Colon (tissue), 2 donors: ENCODE measurements around the gene SCFD2.
"Not testable (repeated sequence)": the region's sequence is repeated elsewhere in the genome, so short reads cannot be mapped to it uniquely, and the experiment has no call there.

Experiments
- FAIRE-seq: peaks from 2 replicates; lab custom pipeline; 2012; peaks lifted over from hg19 to GRCh38; lab: Jason Lieb, UNC
- donor health status: control.
- donor health status: control.

SCFD2 gene

DNA sequence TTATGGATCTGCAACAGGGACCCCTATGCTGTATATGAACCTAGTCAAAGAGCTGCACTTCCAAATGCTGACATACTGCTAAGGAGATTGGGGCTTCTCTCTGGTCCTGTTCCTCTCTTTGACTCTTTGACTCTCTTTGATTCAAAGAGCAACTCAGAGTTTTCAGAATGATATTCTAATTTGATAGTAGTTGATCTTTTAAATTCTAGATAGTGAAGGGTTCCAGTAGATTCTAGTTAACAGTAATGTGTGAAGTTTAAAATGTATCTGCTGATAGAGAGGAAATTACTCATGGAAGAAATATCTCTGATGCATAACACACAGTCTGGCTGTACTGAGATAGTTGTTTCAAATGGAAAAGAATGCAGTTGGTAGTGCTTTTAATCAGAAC lies 264.7 kb downstream of the SCFD2 start:
- no peak for FAIRE-seq

DNA sequence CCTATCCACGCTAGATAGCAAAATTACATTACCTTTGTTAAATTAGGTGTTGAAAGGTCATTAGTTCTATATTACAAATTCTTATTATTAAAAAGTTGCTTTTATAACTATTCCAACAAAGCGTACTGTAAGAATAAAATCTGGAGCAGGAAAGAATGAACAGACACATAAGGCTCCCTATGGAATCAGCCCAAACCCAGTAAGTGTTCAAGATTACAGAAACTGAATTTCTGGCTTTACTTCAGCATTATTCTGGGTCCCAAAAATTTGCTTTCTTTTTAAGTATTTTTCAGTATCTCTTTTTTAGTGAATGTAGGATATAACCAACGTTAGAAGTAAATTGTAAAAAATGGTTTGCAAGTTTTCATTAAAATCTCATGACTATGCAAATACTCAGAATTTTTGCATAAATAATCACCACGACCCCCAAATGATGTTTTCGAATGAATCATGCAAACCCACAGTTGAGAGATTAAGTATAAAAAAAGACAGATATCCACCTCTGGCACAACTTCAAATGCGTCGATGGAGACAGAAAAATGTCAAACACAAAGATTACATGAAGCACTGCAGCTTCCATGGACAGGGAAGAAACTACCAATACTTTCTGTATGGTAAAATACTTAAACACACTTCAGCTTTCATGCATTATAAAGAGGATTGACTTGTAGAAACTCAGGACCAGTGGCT lies 265.2 kb downstream of the SCFD2 start:
- FAIRE-seq: no peak

DNA sequence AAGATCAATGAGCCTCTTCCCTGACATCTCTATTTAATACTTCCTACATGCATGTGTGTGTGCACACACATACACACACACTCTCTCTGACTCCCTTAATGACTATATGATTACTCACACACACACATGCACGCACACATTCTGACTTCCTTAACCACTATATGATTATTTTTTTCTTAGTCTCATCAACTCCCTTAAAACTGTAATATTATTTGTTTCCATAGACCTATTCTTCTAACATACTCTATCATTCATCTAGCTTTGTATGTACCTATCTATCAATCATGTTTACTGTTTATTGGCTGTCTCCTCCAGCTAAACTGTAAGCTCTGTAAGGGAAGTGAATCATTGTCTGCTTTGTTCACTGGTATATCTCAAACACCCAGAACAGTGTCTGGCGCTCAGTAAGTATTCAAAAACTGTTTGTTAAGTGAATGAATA lies 267.2 kb downstream of the SCFD2 start:
- FAIRE-seq: no peak

DNA sequence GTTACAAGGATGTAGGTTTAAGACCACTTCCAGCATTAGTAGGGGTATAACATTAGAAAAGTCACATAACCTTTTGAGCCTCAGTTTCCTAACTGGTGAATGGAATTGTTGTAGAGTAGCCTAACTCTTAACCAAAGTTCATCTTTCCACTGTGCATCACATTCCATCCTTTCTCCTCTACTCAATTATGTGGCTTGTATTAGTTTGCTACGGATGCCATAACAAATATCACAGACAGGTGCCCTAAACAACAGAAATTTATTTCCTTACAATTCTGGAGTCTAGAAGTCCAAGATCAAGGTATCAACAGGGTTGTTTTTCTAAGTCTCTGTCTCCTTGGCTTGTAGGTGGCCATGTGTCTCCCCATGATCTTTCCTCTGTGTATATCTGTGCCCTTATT lies 271.8 kb downstream of the SCFD2 start:
- no peak for FAIRE-seq

DNA sequence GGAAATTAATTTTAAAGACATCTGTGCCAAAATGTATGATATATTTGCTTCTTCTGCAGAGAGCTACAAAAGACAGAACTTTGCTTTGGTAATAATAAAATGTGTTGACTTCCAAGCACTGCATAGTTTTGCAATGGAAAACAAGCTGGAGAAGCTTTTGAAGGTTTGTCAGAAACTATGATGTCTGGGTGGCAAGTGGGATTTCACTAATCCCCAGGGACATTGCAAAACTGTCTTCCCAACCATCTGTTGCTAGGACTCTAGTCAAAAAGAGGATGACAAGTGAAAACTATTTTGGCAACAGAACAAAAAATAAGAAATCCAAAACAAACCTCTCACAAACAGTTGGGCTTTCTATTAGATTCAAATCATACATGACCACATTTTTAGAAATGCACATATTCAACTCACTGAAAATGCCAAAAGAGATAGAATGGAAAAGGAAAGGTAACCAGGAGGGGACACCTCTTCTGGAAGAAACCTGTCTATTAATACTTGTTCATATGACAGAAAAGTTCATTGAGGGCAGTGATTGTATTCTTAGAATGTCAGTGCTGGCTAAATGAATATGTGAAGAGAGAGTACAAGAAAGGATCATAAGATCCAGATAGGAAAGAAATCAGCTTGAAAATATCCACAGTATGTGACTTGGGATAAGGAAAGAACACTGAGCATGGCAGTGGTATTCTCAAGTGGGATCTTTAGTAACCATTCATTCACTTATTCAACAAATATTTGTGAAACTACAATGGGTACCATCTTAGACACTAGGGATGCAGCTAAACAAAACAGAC lies 275.7 kb downstream of the SCFD2 start:
- no peak for FAIRE-seq

DNA sequence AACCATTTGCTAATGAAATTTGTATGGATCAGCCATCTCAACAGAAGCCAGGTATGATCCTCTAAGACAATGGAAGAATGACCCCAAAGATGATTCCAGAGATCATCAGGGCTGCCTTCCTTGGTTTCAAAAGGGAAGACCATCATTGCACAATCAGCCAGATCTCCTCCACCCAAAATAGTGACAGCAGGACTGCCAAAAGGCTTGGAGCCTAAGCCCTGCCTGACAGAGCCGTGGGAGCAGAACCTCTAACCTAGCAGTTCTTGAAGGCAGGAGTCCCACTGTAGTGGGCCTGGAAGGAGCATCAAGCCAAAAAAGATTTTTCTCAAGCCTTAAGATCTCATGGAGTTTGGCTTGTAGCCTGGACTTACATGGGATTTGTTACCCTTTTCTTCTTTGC lies 277.7 kb downstream of the SCFD2 start:
- FAIRE-seq: no peak

DNA sequence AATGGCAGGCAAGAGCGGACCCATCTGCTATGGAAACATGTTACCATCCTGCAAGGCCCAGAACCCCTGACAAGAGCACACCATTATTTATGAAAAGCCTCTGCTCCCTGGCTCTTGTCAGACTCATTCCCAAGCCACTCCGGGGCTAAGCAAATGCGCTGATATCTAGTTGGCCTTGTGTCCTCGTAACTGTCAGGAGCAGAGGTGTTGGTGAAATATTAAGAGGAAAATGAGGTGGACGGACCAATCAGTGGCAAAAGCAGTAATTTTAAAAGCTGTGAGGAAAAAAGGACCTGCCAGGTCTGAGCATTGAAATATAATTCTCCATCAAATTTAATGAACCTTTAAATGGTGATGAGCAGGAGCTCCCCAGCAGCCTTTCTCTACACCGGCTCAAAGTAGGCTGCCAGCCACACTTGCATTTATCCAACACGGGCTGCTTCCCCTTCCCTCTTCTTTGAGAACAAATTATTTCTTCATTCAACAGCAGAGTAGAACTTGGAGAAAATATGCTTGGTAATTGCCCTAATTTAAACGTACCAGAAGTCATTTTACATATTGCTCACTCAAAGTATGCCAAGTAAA lies 289.4 kb downstream of the SCFD2 start:
- FAIRE-seq: no peak

DNA sequence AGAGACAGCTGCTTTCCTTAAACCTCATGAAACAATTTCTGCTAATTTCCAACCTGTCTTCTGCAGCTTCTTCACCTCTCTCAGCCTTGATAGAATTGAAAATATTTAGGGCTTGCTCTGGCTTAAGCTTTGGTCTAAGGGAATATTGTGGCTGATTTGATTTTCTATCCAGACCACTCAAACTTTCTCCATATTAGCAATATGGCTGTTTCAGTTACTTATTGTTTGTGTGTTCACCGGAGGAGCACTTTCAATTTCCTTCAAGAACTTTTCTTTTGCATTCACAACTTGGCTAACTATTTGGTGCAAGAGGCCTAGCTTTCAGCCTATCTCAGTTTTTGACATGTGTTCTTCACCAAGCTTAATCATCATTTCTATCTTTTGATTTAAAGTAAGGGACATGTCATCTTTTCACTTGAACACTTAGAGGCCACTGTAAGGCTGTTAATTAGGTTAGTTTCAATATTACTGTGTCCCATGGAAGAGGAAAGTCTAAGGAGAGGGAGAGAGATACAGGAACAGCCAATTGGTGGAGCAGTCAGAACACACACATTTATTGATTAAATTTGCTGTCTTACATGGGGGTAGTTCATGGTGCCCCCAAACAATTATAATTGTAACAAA lies 290.6 kb downstream of the SCFD2 start:
- no peak for FAIRE-seq

DNA sequence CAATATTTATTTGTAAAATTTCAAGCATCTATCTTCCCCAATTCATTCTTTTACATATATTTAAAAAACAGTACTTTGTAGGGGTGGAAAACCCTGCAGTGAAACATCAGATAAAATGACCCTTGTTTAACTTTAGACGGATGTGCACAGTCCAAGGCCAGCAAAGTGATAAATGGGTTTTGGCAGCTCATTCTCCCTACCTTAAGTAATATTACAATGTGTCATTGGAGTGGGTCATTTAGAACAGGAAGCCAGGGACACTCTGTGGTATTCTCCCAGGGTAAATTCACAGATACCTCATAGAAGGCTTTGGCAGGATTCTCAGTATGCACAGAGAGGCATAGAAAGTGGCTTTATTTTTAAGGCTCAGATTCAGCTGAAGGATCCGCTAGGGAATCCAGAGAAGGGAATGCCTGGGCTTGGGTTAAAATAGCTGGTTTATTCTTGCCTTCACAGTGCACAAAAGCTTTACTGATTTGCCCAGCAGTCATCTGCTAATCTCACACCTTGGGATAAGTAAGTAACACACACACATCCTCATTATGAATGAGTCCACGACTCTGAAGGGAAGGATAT lies 297.0 kb downstream of the SCFD2 start:
- FAIRE-seq: no peak

DNA sequence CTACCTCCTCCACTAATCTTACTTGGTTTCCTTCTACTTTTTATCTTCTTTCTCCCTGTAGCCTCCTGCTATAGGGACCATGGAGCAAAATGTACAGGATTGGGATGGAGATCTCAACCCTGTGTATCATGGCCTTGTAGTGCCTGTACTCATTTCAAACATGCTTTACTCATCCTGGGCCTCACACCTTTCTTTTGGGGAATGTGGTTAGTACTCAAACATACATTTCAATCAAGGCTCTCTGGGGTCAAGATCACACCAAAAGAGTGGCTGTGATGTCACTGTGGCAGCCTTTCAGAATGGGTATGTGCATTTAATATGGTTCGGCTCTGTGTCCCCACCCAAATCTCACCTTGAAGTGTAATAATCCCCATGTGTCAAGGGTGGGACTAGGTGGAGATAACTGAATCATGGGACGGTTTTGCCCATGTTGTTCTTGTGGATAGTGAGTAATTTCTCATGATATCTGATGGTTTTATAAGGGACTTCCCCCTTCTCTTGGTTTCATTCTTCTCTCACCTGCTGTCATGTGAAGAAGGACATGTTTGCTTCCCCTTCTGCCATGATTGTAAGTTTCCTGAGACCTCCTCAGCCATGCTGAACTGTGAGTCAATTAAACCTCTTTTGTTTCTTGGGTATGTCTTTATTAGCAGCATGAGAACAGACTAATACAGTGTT lies 298.6 kb downstream of the SCFD2 start:
- FAIRE-seq: no peak

DNA sequence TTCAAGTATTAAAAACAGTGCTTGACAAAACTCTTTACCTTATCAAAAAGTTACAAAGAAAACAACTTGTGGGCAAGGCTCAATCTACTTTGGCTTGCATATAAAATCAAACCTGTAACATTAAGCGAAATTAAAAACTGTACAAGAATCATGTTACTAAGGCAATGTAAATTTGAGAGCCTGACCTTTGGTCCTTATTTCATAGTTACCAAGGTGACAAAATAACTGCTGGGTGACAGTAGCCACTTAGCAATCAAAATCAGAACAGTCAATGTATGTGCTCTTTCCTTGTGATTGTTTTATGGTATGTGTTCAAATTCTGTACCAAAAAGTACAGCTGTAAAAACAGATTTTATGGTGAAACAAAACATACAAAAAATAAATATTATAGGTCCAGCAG lies 299.7 kb downstream of the SCFD2 start:
- FAIRE-seq: peak; percentile 93

DNA sequence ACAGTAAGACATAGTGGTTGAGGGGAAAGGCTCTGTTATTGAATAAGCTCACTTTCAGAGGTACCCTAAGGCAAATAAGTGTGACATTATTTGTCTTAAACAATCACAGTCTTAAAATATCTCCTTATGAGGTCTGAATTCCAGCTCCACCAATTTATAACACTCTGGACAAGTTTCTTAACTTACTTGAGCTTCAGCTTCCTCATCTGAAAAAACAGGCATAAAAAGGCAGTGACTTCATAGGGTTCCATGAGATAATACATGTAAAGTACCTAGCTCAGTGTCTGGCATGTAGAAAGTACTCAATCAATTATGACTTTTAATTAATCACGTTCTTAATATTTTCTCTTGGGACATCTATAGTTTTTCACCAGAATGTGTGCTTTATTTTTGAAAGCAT lies 301.3 kb downstream of the SCFD2 start:
- no peak for FAIRE-seq

DNA sequence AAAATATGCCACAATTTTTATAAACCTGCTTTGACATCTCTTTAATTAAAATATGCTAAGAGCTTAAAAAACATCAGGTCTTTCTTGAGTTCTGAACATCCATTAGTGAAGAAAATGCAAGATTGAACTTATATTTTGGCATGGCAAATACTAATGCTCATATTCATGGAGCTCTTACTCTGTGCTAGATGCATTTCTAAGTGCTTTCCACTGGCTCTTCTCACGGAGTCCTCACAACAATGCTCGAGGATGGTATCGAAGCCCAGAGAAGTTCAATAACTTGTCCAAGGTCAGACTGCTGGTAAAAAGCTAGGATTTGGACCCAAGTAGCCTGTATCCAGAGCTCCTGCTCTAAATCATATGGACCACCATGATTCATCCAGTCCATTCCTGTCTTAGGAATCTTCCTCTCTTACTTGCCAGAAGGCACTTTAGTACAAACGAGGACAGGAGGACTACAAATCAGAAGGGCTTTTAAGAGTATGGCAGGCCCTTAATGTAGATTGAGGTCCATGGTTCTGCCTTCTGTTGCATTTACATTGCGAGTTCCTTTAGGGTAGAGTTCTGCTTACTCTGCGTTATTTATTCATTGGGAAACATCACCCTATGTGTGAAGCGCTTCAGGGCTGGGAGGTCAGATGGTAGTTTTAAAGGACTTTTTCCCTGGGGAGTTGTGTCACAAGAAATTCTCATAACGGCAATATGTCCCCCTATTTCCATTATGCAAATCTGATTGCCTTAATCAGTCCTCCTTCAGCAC lies 304.6 kb downstream of the SCFD2 start:
- no peak for FAIRE-seq

DNA sequence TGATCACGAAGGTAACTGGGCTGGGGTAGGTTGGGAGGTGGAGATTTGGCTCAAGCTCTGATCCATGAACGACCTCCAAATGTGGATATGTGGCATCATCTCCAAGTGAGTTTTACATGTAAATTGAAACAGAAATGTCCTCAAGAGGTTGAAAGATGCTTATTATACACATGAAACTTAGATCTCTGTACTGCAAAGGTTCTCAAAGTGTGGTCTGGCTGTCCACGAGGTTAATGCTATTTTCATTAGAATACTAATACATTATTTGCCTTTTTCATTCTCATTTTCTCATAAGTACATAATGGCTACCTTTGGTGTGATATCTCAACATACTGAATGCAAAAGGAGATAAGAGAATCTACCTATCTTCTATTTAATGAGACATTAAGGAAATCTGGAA lies 305.6 kb downstream of the SCFD2 start:
- FAIRE-seq: no peak

DNA sequence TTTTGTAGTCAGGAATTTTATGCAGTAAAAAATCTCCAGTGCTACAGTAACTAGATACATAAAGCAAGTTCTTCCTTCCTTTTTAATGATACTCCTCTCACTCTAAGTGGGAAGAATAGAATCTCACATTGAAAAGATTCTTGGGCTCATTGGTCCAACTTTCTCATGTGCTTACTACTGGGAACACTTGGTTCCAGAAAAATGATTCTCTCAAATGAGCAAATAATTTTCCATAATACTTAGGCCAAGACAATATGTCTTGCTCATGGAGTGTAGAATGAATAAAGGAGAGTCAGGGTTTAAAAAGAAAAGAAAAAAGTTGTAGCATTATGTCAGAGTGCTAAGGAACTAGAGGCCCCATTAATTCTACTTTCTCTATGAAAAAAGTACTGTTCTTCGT lies 306.0 kb downstream of the SCFD2 start:
- no peak for FAIRE-seq

DNA sequence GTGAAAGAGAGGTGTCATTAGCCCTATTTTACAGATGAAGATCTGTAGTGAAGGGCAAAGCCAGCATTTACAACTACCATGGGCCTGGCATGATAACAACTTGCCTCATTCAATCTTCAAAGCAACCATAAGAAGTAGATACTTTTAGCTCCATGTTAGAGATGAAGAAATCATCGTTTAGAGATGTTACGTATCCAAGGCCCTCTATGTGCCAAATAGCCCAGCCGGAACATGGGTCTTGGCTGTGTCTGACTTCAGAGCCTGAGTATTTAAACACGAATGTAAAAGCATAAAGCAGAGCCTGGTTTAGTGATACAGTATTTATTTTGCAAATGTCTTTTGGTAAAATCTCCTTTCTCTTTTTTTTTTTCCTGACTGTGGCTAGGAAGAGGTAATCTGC lies 306.6 kb downstream of the SCFD2 start:
- no peak for FAIRE-seq

DNA sequence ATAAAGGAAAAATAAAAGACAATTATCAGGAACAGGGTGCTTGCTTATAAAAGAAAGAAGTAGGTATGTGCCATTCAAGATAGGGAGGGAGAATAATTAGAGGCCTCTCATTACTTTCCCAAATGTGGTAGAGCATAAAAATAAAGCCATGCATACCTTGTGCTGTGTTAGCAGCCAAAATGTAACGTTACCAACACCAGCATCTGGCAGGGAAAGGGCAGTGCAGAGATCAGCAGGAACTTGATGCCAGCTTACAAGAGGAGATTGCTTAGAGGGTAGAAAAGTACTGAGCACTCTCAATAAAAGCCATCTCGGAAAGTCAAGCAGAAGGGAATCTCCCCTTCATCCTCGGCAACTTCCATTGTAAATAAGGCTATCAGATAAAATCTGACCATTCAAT lies 308.2 kb downstream of the SCFD2 start:
- FAIRE-seq: no peak

DNA sequence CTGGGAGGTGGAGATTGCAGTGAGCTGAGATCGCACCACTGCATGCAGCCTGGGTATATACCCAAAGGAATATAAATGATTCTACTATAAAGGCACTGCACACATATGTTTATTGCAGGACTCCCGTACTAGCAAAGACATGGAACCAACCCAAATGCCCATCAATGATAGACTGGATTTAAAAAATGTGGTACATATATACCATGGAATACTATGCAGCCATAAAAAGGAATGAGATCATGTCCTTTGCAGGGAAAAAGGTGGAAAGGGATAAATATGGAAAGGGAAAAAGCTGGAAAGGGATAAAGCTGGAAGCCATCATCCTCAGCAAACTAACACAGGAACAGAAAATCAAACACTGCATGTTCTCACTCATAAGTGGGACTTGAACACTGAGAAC lies 308.8 kb downstream of the SCFD2 start:
- FAIRE-seq: not testable (repeated sequence)

DNA sequence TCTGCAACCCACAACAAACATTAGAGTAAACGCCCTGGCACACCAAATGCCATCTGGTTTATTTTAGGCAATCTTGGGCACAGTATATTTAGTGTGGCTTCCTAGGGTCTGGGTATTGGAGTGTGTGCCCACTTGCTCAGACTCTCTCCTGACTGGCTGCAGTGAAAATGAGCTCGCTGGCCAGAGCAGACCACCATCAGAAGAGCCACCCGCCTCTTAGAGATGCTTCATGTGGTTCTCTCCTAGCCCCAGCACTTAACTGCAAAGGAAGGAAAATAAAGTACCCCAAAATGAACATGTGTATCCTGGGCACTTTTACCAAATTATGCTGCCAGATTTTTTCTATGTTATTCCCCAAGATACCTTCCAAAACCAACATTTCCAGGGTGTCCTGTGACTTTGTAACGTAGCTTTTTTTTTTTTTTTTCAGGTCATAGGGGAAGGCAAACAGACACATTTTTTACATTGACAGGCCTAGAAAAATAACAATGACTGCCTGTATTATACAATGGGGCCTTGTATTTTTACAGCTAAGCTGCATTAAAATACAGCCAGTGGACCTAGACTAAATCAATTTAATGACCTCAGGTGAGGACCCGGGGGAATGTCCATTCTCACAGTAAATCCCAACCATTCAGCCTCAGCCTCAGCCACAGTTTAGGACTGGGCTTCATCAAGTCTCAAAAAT lies 310.0 kb downstream of the SCFD2 start:
- no peak for FAIRE-seq

DNA sequence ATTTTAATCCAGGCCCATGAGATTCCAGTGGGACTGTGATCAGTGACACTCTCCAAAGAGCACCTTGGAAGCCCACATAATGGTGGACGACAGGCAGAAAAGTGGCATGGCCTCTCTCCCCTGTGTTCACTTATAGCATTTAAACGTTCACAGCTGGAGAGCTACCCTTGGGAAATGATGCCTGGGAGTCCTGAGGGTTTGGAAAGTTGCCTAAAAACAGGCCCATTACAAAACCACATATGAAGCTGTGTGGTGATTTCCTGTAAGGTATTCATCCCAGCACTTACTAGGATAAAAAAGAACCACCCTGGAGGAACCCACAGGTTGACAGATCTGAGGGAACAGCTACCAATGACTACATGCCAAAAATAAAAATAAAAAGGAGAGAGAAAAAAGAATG lies 310.6 kb downstream of the SCFD2 start:
- no peak for FAIRE-seq

DNA sequence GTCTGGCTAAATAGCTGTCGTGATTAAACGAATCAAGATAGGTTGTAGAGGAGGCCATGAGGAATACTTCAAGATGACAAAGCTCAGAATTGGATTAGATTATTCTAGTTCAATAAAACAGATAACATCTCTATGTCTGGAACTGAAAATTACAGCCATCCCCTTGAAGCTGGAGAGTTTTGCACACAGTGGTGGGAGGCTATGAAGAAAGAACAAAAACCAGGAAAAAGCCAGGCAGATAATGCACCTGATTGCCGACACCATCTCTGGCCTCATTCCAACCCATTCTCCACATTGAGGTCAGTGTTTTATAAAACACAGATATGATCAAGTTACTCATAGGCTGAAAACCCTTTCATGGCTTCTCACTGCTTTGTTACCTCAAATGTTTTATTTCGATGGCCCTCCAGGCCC lies 315.5 kb downstream of the SCFD2 start:
- no peak for FAIRE-seq
